ENCODE measurements around the gene SLC16A3. TPM values are rescaled to one million over a fixed set of nuclear protein-coding genes. Genes with fewer than 3 reads are reported as not detected.
"Not testable (repeated sequence)": the region's sequence is repeated elsewhere in the genome, so short reads cannot be mapped to it uniquely, and the experiment has no call there.

The SLC16A3 gene
- total and polyA plus RNA-seq, 2 donors from 2014 or later: 28.8 to 85.7 TPM

DNA sequence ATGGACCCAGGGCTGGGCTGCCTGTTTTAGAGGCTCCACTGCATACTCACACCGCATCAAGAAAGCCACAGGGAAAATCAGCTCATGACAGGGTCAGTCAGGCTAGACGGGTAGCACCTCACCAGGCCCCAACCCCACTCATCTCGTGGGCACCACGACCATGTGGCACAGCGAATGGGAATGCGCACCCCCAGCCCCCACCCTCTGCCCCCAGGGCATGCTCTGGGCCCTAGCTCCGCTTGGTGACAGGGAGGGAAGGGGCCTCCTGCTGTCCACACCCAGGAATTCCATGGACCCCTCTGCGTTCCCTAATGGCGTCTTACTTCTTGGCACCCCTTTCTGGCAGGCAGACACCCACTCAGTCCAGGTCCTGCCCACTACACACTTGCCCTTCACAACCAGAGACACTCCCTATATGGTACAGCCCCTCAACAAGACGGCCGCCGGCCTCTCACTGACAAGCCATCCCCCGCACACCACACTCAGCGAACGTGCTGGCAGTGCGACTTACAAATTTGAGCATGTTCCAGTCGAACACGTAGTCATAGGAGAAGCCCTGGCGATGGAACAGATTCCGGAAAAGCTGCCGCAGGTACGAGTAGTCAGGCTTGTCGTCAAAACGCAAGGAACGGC is 22.1 kb downstream of the SLC16A3 start:
- FAIRE-seq (no peak), DNase-seq (no peak)
- no peak overlapping the region for H3K27ac ChIP-seq (ENCODE audit: low read depth in 2 of 2, low read length in 2 of 2)
- H3K4me3 ChIP-seq (ENCODE audit: low read length in 3 of 3): no peak overlapping the region
- TF ChIP-seq, protein P1, sequence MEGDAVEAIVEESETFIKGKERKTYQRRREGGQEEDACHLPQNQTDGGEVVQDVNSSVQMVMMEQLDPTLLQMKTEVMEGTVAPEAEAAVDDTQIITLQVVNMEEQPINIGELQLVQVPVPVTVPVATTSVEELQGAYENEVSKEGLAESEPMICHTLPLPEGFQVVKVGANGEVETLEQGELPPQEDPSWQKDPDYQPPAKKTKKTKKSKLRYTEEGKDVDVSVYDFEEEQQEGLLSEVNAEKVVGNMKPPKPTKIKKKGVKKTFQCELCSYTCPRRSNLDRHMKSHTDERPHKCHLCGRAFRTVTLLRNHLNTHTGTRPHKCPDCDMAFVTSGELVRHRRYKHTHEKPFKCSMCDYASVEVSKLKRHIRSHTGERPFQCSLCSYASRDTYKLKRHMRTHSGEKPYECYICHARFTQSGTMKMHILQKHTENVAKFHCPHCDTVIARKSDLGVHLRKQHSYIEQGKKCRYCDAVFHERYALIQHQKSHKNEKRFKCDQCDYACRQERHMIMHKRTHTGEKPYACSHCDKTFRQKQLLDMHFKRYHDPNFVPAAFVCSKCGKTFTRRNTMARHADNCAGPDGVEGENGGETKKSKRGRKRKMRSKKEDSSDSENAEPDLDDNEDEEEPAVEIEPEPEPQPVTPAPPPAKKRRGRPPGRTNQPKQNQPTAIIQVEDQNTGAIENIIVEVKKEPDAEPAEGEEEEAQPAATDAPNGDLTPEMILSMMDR (IDR thresholded peaks at IDR 0.05; ENCODE audit: borderline replicate concordance, extremely low read depth, insufficient read depth): no peak
- H3K9me3 ChIP-seq (ENCODE audit: control insufficient read depth in 2 of 3, insufficient read depth in 1 of 3, low read length in 3 of 3): no peaks in the 10 kb centered on the region
- H3K27me3 ChIP-seq (ENCODE audit: control insufficient read depth, insufficient read depth, low read length): no peaks in the 10 kb centered on the region
- H3K9ac ChIP-seq (ENCODE audit: low read length in 3 of 3): no peak overlapping the region
- H3K36me3 ChIP-seq (ENCODE audit: control insufficient read depth in 2 of 3, insufficient read depth in 3 of 3, low read length in 3 of 3): peaks cover 16 to 84% (median 63%) of the 10 kb centered on the region in 3 donors
- H3K4me1 ChIP-seq (ENCODE audit: control insufficient read depth in 2 of 3, insufficient read depth in 2 of 3, low read depth in 1 of 3, low read length in 3 of 3): peaks cover 0 to 8% (median 0%) of the 10 kb centered on the region in 3 donors
- intact Hi-C loops (cut with DNase I): no loop called here

DNA sequence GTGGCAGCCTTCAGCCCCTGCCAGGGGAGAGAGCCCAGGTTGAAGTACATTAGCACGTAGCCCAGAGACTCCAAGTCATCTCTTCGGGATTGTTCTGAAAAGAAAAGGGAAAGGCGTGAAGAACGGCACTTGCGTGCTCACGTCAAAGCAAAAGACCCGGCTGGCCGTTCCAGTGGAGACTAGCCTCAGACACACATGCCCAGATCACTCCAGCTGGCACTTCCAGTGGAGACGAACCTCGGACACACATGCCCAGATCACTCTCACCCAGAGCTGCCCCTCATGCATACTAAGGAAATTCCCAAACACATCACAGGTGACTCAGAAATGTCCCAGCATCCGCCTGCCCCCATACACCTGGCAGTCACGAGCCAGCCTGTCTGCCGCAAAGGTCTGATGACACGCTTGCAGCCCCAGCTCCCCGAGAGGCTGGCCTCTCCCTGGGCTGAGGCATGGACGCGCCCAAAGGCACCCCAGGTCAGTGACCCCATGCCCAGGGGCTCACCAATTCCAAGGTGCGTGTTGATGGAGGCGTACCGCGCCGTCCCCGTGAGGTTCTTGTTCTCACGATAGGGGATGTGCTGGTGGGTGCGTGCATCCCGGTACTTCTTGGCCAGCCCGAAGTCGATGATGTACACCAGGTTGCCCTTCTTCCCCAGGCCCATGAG is 23.8 kb downstream of the SLC16A3 start:
- FAIRE-seq (no peak), DNase-seq (no peak)
- Histone ChIP-seq H3K9ac (ENCODE audit: low read length in 3 of 3) (no peak overlapping the region), H3K4me1 (ENCODE audit: control insufficient read depth in 2 of 3, insufficient read depth in 2 of 3, low read depth in 1 of 3, low read length in 3 of 3) (peaks cover 0 to 1% (median 0%) of the 10 kb centered on the region in 3 donors), H3K27ac (ENCODE audit: low read depth in 2 of 2, low read length in 2 of 2) (no peak overlapping the region), H3K36me3 (ENCODE audit: control insufficient read depth in 2 of 3, insufficient read depth in 3 of 3, low read length in 3 of 3) (peaks cover 17 to 80% (median 61%) of the 10 kb centered on the region in 3 donors), H3K9me3 (ENCODE audit: control insufficient read depth in 2 of 3, insufficient read depth in 1 of 3, low read length in 3 of 3) (no peaks in the 10 kb centered on the region), H3K4me3 (ENCODE audit: low read length in 3 of 3) (no peak overlapping the region), H3K27me3 (ENCODE audit: control insufficient read depth, insufficient read depth, low read length) (no peaks in the 10 kb centered on the region)
- intact Hi-C loops (cut with DNase I): no loop called here
- TF ChIP-seq, protein P1 (IDR thresholded peaks at IDR 0.05; ENCODE audit: borderline replicate concordance, extremely low read depth, insufficient read depth): no peak

DNA sequence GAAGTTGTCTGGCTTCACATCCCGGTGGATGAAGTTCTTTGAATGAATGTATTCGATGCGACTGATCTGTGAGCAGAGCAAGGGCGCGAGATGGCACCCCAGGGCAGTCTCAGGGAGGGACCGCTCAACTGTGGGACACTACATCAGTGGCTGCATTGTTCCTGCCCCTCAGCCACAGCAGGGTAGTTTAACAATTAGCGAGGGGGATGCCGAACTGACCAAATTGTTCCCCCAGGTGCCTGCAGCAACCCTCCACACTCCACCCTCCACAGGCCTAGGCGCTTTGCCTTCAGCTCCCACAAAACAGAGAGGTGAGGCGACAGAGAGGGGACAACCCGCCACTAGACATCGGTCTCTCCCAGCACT is 24.3 kb downstream of the SLC16A3 start:
- TF ChIP-seq, protein P1 (IDR thresholded peaks at IDR 0.05; ENCODE audit: borderline replicate concordance, extremely low read depth, insufficient read depth): no peak
- no peak overlapping the region for H3K27ac ChIP-seq (ENCODE audit: low read depth in 2 of 2, low read length in 2 of 2)
- no peak for FAIRE-seq

DNA sequence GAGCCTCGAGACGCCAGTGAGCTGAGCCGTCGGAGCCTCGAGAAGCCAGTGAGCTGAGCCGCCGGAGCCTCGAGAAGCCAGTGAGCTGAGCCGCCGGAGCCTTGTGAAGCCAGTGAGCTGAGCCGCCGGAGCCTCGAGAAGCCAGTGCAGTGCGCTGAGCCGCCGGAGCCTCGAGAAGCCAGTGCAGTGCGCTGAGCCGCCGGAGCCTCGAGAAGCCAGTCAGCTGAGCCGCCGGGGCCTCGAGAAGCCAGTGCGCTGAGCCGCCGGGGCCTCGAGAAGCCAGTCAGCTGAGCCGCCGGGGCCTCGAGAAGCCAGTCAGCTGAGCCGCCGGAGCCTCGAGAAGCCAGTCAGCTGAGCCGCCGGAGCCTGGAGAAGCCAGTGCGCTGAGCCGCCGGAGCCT is 25.3 kb downstream of the SLC16A3 start:
- H3K27me3 ChIP-seq (ENCODE audit: control insufficient read depth, insufficient read depth, low read length); H3K4me1 ChIP-seq (ENCODE audit: control insufficient read depth in 2 of 3, insufficient read depth in 2 of 3, low read depth in 1 of 3, low read length in 3 of 3); H3K27ac ChIP-seq (ENCODE audit: low read depth in 2 of 2, low read length in 2 of 2); H3K9me3 ChIP-seq (ENCODE audit: control insufficient read depth in 2 of 3, insufficient read depth in 1 of 3, low read length in 3 of 3); H3K9ac ChIP-seq (ENCODE audit: low read length in 3 of 3); FAIRE-seq; intact Hi-C loops (cut with DNase I); DNase-seq; H3K4me3 ChIP-seq (ENCODE audit: low read length in 3 of 3): not testable (repeated sequence)
- H3K36me3 ChIP-seq (ENCODE audit: control insufficient read depth in 2 of 3, insufficient read depth in 3 of 3, low read length in 3 of 3): peaks cover 18 to 68% (median 56%) of the 10 kb centered on the region in 3 donors

More for the DNA sequence above, 24.3 kb downstream of the SLC16A3 start:
- no peaks in the 10 kb centered on the region for H3K9me3 ChIP-seq (ENCODE audit: control insufficient read depth in 2 of 3, insufficient read depth in 1 of 3, low read length in 3 of 3)
- DNase-seq: no peak
- H3K36me3 ChIP-seq (ENCODE audit: control insufficient read depth in 2 of 3, insufficient read depth in 3 of 3, low read length in 3 of 3): peaks cover 18 to 77% (median 58%) of the 10 kb centered on the region in 3 donors
- no peak overlapping the region for H3K9ac ChIP-seq (ENCODE audit: low read length in 3 of 3)
- intact Hi-C loops (cut with DNase I): no loop called here
- H3K4me3 ChIP-seq (ENCODE audit: low read length in 3 of 3): no peak overlapping the region
- no peaks in the 10 kb centered on the region for H3K27me3 ChIP-seq (ENCODE audit: control insufficient read depth, insufficient read depth, low read length)
- H3K4me1 ChIP-seq (ENCODE audit: control insufficient read depth in 2 of 3, insufficient read depth in 2 of 3, low read depth in 1 of 3, low read length in 3 of 3): peaks cover 0 to 2% (median 0%) of the 10 kb centered on the region in 3 donors

DNA sequence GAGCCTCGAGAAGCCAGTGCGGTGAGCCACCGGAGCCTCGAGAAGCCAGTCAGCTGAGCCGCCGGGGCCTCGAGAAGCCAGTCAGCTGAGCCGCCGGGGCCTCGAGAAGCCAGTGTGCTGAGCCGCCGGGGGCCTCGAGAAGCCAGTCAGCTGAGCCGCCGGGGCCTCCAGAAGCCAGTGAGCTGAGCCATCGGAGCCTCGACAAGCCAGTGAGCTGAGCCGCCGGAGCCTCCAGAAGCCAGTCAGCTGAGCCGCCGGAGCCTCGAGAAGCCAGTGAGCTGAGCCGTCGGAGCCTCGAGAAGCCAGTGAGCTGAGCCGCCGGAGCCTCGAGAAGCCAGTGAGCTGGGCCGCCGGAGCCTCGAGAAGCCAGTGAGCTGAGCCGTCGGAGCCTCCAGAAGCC is 25.9 kb downstream of the SLC16A3 start:
- H3K4me3 ChIP-seq (ENCODE audit: low read length in 3 of 3); H3K9ac ChIP-seq (ENCODE audit: low read length in 3 of 3); H3K27me3 ChIP-seq (ENCODE audit: control insufficient read depth, insufficient read depth, low read length); FAIRE-seq; H3K9me3 ChIP-seq (ENCODE audit: control insufficient read depth in 2 of 3, insufficient read depth in 1 of 3, low read length in 3 of 3); H3K4me1 ChIP-seq (ENCODE audit: control insufficient read depth in 2 of 3, insufficient read depth in 2 of 3, low read depth in 1 of 3, low read length in 3 of 3); DNase-seq; H3K27ac ChIP-seq (ENCODE audit: low read depth in 2 of 2, low read length in 2 of 2); intact Hi-C loops (cut with DNase I): not testable (repeated sequence)
- peaks cover 22 to 69% (median 57%) of the 10 kb centered on the region in 3 donors for H3K36me3 ChIP-seq (ENCODE audit: control insufficient read depth in 2 of 3, insufficient read depth in 3 of 3, low read length in 3 of 3)

All from kidney (tissue), 14 donors.